Measurements from ENCODE around the gene ASH1L. TPM values are rescaled to one million over a fixed set of nuclear protein-coding genes. Genes with fewer than 3 reads are reported as not detected.
A peak's percentile ranks its signal among the peaks of the same experiment; 100 is the strongest.
"Not testable (repeated sequence)": the region's sequence is repeated elsewhere in the genome, so short reads cannot be mapped to it uniquely, and the experiment has no call there.

ASH1L gene
- total RNA-seq, 1 donor from 2014 or later: 15.0 TPM

DNA sequence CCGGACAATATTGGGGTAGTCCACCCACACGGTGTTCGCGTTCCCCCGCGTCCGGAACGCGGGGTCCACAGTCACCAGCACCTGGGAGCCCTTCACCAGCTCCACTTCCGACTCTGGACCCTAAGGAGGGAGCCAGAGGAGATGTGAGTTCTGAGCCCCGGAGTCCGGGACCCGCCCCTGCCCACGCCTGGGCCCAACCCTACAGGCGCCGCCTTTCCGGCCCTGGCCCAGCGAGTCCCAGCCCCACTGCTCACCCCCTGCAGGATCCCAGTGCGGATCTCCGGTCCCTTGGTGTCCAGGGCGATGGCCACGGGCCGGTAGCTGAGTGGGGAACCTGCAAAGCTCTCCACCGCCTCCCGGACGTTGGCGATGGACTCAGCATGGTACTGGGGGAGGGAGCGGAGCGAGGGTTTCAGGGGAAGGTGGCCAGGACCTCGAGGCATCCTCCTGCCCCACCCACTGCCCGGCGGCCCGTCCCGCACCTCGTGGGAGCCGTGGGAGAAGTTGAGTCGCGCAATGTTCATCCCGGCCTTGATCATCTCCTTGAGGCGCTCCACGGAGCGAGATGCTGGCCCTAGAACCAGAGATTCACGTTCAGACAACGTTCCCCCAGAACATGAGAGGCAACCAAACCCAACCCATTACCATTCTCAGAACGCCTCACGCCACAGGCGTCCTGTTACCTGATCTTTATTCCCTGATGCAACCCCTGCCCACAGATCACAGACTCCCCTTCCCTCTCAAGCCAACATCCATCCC is 267.2 kb downstream of the ASH1L start:
- Histone ChIP-seq H3K36me3 (ENCODE audit: control insufficient read depth, insufficient read depth, low read length) (no peaks in the 10 kb centered on the region), H3K4me3 (ENCODE audit: low read depth, low read length) (peak overlapping the region; percentile 9), H3K27me3 (ENCODE audit: control insufficient read depth, insufficient read depth, low read length) (peaks cover 6% of the 10 kb centered on the region)
- DNase-seq (ENCODE audit: low read depth) (no peak), FAIRE-seq (no peak)
- no peak for TF ChIP-seq CTCF (IDR thresholded peaks at IDR 0.05; ENCODE audit: insufficient read depth, low read length, severe bottlenecking)

- Histone ChIP-seq H3K36me3 (ENCODE audit: control insufficient read depth, insufficient read depth, low read length) (no peaks in the 10 kb centered on the region), H3K27me3 (ENCODE audit: control insufficient read depth, insufficient read depth, low read length) (peaks cover 6% of the 10 kb centered on the region), H3K4me3 (ENCODE audit: low read depth, low read length) (peak overlapping the region; percentile 9)
- FAIRE-seq (no peak), DNase-seq (ENCODE audit: low read depth) (no peak)
- no peak for TF ChIP-seq CTCF (IDR thresholded peaks at IDR 0.05; ENCODE audit: insufficient read depth, low read length, severe bottlenecking)
Observed at GRCh38 chr1:155294520-155295182, 268.0 kb downstream of the ASH1L start.

GRCh38 chr1:155293086-155293749 is 269.4 kb downstream of the ASH1L start:
- Histone ChIP-seq H3K27me3 (ENCODE audit: control insufficient read depth, insufficient read depth, low read length) (peaks cover 6% of the 10 kb centered on the region), H3K36me3 (ENCODE audit: control insufficient read depth, insufficient read depth, low read length) (no peaks in the 10 kb centered on the region), H3K4me3 (ENCODE audit: low read depth, low read length) (no peak overlapping the region)
- DNase-seq (ENCODE audit: low read depth): no peak
- no peak for TF ChIP-seq CTCF (IDR thresholded peaks at IDR 0.05; ENCODE audit: insufficient read depth, low read length, severe bottlenecking)
- peak; percentile 7 for FAIRE-seq

GRCh38 chr1:155291006-155291405 is 271.6 kb downstream of the ASH1L start:
- FAIRE-seq; H3K36me3 ChIP-seq (ENCODE audit: control insufficient read depth, insufficient read depth, low read length): not testable (repeated sequence)

DNA sequence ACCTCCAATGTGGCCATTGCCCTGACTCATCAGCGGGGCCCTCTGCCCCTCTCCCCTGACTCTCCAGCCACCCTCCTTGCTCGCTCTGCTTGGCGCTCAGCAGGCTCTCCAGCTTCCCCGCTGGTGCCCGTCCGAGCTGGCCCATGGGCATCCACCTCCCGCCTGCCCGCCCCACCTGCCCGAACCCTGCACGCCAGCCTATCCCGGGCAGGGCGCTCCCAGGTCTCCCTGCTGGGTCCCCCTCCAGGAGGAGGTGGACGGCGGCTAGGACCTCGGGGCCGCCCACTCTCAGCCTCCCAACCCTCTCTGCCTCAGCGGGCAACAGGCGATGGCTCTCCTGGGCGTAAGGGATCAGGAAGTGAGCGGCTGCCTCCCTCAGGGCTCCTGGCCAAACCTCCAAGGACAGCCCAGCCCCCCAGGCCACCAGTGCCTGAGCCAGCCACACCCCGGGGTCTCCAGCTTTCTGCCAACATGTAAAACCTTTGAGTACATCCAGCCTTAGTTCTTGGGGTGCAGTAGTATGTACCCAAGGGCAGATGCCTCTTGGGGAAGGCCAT is 274.5 kb downstream of the ASH1L start:
- no peak for TF ChIP-seq CTCF (IDR thresholded peaks at IDR 0.05; ENCODE audit: insufficient read depth, low read length, severe bottlenecking)
- Histone ChIP-seq H3K4me3 (ENCODE audit: low read depth, low read length) (no peak overlapping the region), H3K27me3 (ENCODE audit: control insufficient read depth, insufficient read depth, low read length) (no peaks in the 10 kb centered on the region), H3K36me3 (ENCODE audit: control insufficient read depth, insufficient read depth, low read length) (no peaks in the 10 kb centered on the region)
- FAIRE-seq (no peak), DNase-seq (ENCODE audit: low read depth) (no peak)

More at GRCh38 chr1:155291006-155291405, 271.6 kb downstream of the ASH1L start:
- not testable (repeated sequence) for H3K4me3 ChIP-seq (ENCODE audit: low read depth, low read length); H3K27me3 ChIP-seq (ENCODE audit: control insufficient read depth, insufficient read depth, low read length); DNase-seq (ENCODE audit: low read depth)

DNA sequence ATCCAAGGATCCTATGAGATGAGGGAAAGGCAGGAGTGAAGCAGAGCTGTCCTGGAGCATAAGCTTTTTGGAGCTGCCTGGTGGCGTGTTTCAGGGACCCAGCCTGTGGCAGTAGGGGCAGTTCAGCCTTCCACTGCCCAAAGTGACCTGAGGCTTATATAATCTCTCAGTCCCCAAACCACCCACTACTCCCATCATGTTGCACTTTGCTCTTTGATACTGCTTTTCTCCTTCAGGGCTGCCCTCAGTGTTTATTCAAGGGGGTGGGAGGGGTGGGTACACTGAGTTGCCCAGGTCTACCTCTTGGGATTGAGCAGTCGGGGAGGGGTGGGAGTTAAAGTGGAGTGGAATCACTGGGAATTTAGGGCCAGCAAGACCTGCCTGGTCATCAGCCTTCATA is 276.1 kb downstream of the ASH1L start:
- H3K4me3 ChIP-seq (ENCODE audit: low read depth, low read length): no peak overlapping the region
- DNase-seq (ENCODE audit: low read depth) (no peak), FAIRE-seq (no peak)
- no peak for TF ChIP-seq CTCF (IDR thresholded peaks at IDR 0.05; ENCODE audit: insufficient read depth, low read length, severe bottlenecking)
- H3K27me3 ChIP-seq (ENCODE audit: control insufficient read depth, insufficient read depth, low read length): no peaks in the 10 kb centered on the region
- H3K36me3 ChIP-seq (ENCODE audit: control insufficient read depth, insufficient read depth, low read length): no peaks in the 10 kb centered on the region

Data from bronchial epithelial cell (primary cell).